H1 (cell line): ENCODE measurements around the gene AMPD1. TPM values are rescaled to one million over a fixed set of nuclear protein-coding genes. Genes with fewer than 3 reads are reported as not detected.

ENCODE experiments used
- CTCF ChIA-PET: fragments of 300-600 bp; sonication (Branson Sonifier 250); formaldehyde crosslinking; loops from one replicate; lab custom pipeline; 2021; ENCODE audit not compliant: partially characterized antibody; lab: Charles Lee
- POLR2A ChIA-PET: fragments of 300-600 bp; sonication (Branson Sonifier 250); formaldehyde crosslinking; loops from one replicate; lab custom pipeline; 2021; ENCODE audit warnings: inconsistent platforms; ENCODE audit not compliant: partially characterized antibody; lab: Charles Lee
- DNase-seq, 2 experiments: peaks; one replicate each; pipeline versions ENCODE4 v3.0.0 to v3.0.0-alpha.2; 2010 to 2022; ENCODE audit warnings: low spot score in 2 of 2, low read depth in 1 of 2, mixed read lengths in 1 of 2
- FAIRE-seq: peaks from 2 replicates; lab custom pipeline; 2011; peaks lifted over from hg19 to GRCh38; lab: Jason Lieb, UNC
- H2AFZ ChIP-seq: 2 replicates; pipeline ENCODE4 v1.8.1; 2012; ENCODE audit warnings: low read length, inconsistent platforms
- H2AK5ac ChIP-seq: 2 replicates; pipeline ENCODE4 v1.6.1; 2013; ENCODE audit warnings: low read depth, low read length
- H2BK120ac ChIP-seq: replicated peaks from 2 replicates; pipeline ENCODE3; 2013; ENCODE audit warnings: low read depth, low read length, inconsistent platforms
- H2BK12ac ChIP-seq: 2 replicates; pipeline ENCODE4 v1.6.1; 2013; ENCODE audit warnings: low read depth, low read length
- H2BK15ac ChIP-seq: 2 replicates; pipeline ENCODE4 v1.6.1; 2013; ENCODE audit warnings: low read length
- H2BK20ac ChIP-seq: 2 replicates; pipeline ENCODE4 v1.6.1; 2013; ENCODE audit warnings: low read length
- H2BK5ac ChIP-seq: 2 replicates; pipeline ENCODE4 v1.6.1; 2013; ENCODE audit warnings: low read depth, low read length
- H3K14ac ChIP-seq: 2 replicates; pipeline ENCODE4 v1.6.1; 2013; ENCODE audit warnings: inconsistent platforms; ENCODE audit not compliant: insufficient read length
- H3K18ac ChIP-seq: 2 replicates; pipeline ENCODE4 v1.6.1; 2013; ENCODE audit warnings: low read length; ENCODE audit errors: extremely low read depth
- H3K23ac ChIP-seq: 2 replicates; pipeline ENCODE4 v1.6.1; 2013; ENCODE audit warnings: inconsistent platforms; ENCODE audit not compliant: insufficient read length
- H3K23me2 ChIP-seq: 2 replicates; pipeline ENCODE4 v1.6.1; 2013; ENCODE audit warnings: low read depth, low read length
- H3K27ac ChIP-seq: 2 replicates; pipeline ENCODE4 v1.6.1; 2011; ENCODE audit warnings: low read depth, low read length, inconsistent platforms
- H3K27me3 ChIP-seq, 4 experiments: replicated peaks in 1 of 4; 1 replicate in 1 of 4; 2 replicates in 3 of 4; pipeline versions ENCODE4 v1.6.1 to v1.8.1; 2011 to 2013; ENCODE audit warnings: low read length in 3 of 4, mild to moderate bottlenecking in 3 of 4, inconsistent platforms in 2 of 4, mixed read lengths in 2 of 4, moderate library complexity in 1 of 4; ENCODE audit not compliant: control insufficient read depth in 3 of 4, insufficient read depth in 3 of 4; ENCODE audit errors: extremely low read depth in 1 of 4
- H3K36me3 ChIP-seq, 4 experiments: 2 replicates each; pipeline versions ENCODE4 v1.6.1 to v1.8.1; 2011 to 2013; ENCODE audit warnings: mild to moderate bottlenecking in 4 of 4, low read length in 3 of 4, moderate library complexity in 2 of 4, control low read depth in 1 of 4, inconsistent platforms in 1 of 4; ENCODE audit not compliant: insufficient read depth in 4 of 4, control insufficient read depth in 2 of 4
- H3K4ac ChIP-seq: replicated peaks from 2 replicates; pipeline ENCODE3; 2013; ENCODE audit warnings: low read length, low read depth, mixed read lengths, inconsistent platforms; ENCODE audit not compliant: insufficient read length
- H3K4me1 ChIP-seq, 4 experiments: replicated peaks in 1 of 4; 1 replicate in 1 of 4; 2 replicates in 3 of 4; pipeline versions ENCODE4 v1.6.1 to v1.8.1; 2011 to 2013; ENCODE audit warnings: low read length in 3 of 4, inconsistent platforms in 2 of 4, mixed read lengths in 1 of 4; ENCODE audit not compliant: insufficient read depth in 4 of 4, control insufficient read depth in 3 of 4
- H3K4me2 ChIP-seq, 2 experiments: 2 replicates each; pipeline versions ENCODE4 v1.6.1 to v1.8.1; 2011 to 2013; ENCODE audit warnings: low read depth in 2 of 2, low read length in 2 of 2, control low read depth in 1 of 2, inconsistent platforms in 1 of 2, mild to moderate bottlenecking in 1 of 2; ENCODE audit not compliant: insufficient read depth in 1 of 2
- H3K4me3 ChIP-seq, 4 experiments: fragments of 200-600, 300-600 bp in 1 of 4; sonication (generic), shearing (Covaris generic), sonication (Bioruptor Twin) in 1 of 4; 2 replicates each; pipeline versions ENCODE4 v1.5.1 to v1.8.1; 2011 to 2016; ENCODE audit warnings: low read length in 4 of 4, low read depth in 3 of 4, control low read depth in 2 of 4, inconsistent platforms in 2 of 4, mild to moderate bottlenecking in 2 of 4, mixed read lengths in 1 of 4, moderate library complexity in 1 of 4; ENCODE audit not compliant: insufficient read depth in 2 of 4; ENCODE audit errors: extremely low read depth in 1 of 4
- H3K56ac ChIP-seq: replicated peaks from 2 replicates; pipeline ENCODE3; 2013; ENCODE audit warnings: low read depth, mild to moderate bottlenecking, mixed read lengths, low read length, inconsistent platforms; ENCODE audit not compliant: insufficient read length
- H3K79me1 ChIP-seq: 2 replicates; pipeline ENCODE4 v1.6.1; 2013; ENCODE audit warnings: low read depth, low read length, control low read depth
- H3K79me2 ChIP-seq, 2 experiments: 2 replicates each; pipeline versions ENCODE4 v1.6.1 to v1.8.1; 2012 to 2013; ENCODE audit warnings: low read length in 2 of 2, mild to moderate bottlenecking in 2 of 2, inconsistent platforms in 1 of 2; ENCODE audit not compliant: insufficient read depth in 2 of 2, control insufficient read depth in 1 of 2
- H3K9ac ChIP-seq, 4 experiments: replicated peaks in 1 of 4; 1 replicate in 1 of 4; 2 replicates in 3 of 4; pipeline versions ENCODE4 v1.6.1 to v1.8.1; 2011 to 2013; ENCODE audit warnings: low read depth in 3 of 4, low read length in 3 of 4, control low read depth in 2 of 4, mild to moderate bottlenecking in 2 of 4, moderate library complexity in 2 of 4, inconsistent platforms in 1 of 4; ENCODE audit errors: extremely low read depth in 1 of 4
- H3K9me3 ChIP-seq, 2 experiments: 2 replicates each; pipeline versions ENCODE4 v1.6.1 to v1.8.1; 2012 to 2013; ENCODE audit warnings: mild to moderate bottlenecking in 2 of 2, moderate library complexity in 2 of 2, control low read depth in 1 of 2, inconsistent platforms in 1 of 2, low read depth in 1 of 2, low read length in 1 of 2, mixed read lengths in 1 of 2; ENCODE audit not compliant: insufficient read depth in 2 of 2
- H4K20me1 ChIP-seq, 2 experiments: replicated peaks in 1 of 2; 2 replicates each; pipeline versions ENCODE3 to v1.8.1; 2011 to 2013; ENCODE audit warnings: inconsistent platforms in 2 of 2, low read length in 2 of 2, mild to moderate bottlenecking in 1 of 2; ENCODE audit not compliant: insufficient read depth in 2 of 2, control insufficient read depth in 1 of 2
- H4K5ac ChIP-seq: 2 replicates; pipeline ENCODE4 v1.6.1; 2013; ENCODE audit warnings: low read length, low read depth, mixed read lengths, inconsistent platforms; ENCODE audit not compliant: insufficient read length
- H4K8ac ChIP-seq: 2 replicates; pipeline ENCODE4 v1.8.0; 2013; ENCODE audit warnings: mild to moderate bottlenecking, moderate library complexity, low read length, inconsistent platforms; ENCODE audit not compliant: insufficient read depth; ENCODE audit errors: extremely low read depth
- H4K91ac ChIP-seq: replicated peaks from 2 replicates; pipeline ENCODE3; 2013; ENCODE audit warnings: low read length, mixed read lengths, inconsistent platforms; ENCODE audit not compliant: insufficient read length
- BACH1 ChIP-seq: IDR thresholded peaks from 2 replicates; pipeline ENCODE4 v1.6.1; 2012; ENCODE audit warnings: low read length, improper control_type of control experiment
- CBX8 ChIP-seq: fragments of 300-800, 300-1000 bp; sonication (generic); IDR thresholded peaks from 2 replicates; pipeline ENCODE4 v1.7.1; 2016; ENCODE audit warnings: low read depth, low read length, borderline replicate concordance
- CHD1 ChIP-seq: IDR thresholded peaks from 2 replicates; pipeline ENCODE4 v1.6.1; 2012; ENCODE audit warnings: low read depth, low read length, improper control_type of control experiment
- CREB1 ChIP-seq: IDR thresholded peaks from 2 replicates; pipeline ENCODE4 v1.6.1; 2012; ENCODE audit warnings: inconsistent platforms
- HDAC2 ChIP-seq, 2 experiments: fragments of 300-600 bp in 1 of 2; sonication (generic) in 1 of 2; IDR thresholded peaks; 2 replicates each; pipeline ENCODE4 v1.6.1; 2011 to 2012; ENCODE audit warnings: low read depth in 2 of 2, low read length in 2 of 2, mild to moderate bottlenecking in 2 of 2, moderate library complexity in 2 of 2, borderline replicate concordance in 1 of 2, inconsistent platforms in 1 of 2
- POLR2A ChIP-seq, 2 experiments: IDR thresholded peaks; 1 replicate in 1 of 2; 2 replicates in 1 of 2; pipeline ENCODE4 v1.6.1; 2011; ENCODE audit warnings: low read depth in 2 of 2, low read length in 2 of 2, mild to moderate bottlenecking in 2 of 2; ENCODE audit errors: control extremely low read depth in 1 of 2
- POLR2AphosphoS5 ChIP-seq: IDR thresholded peaks from 2 replicates; pipeline ENCODE4 v1.6.1; 2011; ENCODE audit warnings: low read depth, low read length
- RBBP5 ChIP-seq: IDR thresholded peaks from 2 replicates; pipeline ENCODE4 v1.7.1; 2012; ENCODE audit warnings: low read depth, mild to moderate bottlenecking, inconsistent platforms, low read length, moderate library complexity, borderline replicate concordance
- SIRT6 ChIP-seq: IDR thresholded peaks from one replicate; pipeline ENCODE4 v1.7.1; 2012; ENCODE audit warnings: low read length, inconsistent platforms
- SP1 ChIP-seq: IDR thresholded peaks from 2 replicates; pipeline ENCODE4 v1.6.1; 2011; ENCODE audit warnings: low read depth, low read length
- TAF1 ChIP-seq: IDR thresholded peaks from 2 replicates; pipeline ENCODE4 v1.6.1; 2011; ENCODE audit warnings: mild to moderate bottlenecking, low read depth, low read length
- TCF12 ChIP-seq: IDR thresholded peaks from 2 replicates; pipeline ENCODE4 v1.6.1; 2011; ENCODE audit warnings: low read depth, mild to moderate bottlenecking, low read length
- TEAD4 ChIP-seq: IDR thresholded peaks from 2 replicates; pipeline ENCODE4 v1.6.1; 2012; ENCODE audit warnings: low read depth, low read length, inconsistent platforms, mixed read lengths
- YY1 ChIP-seq: IDR thresholded peaks from 2 replicates; pipeline ENCODE4 v1.6.1; 2011; ENCODE audit warnings: low read depth, mild to moderate bottlenecking, low read length
- WGBS, 2 experiments: shearing (Covaris generic) in 1 of 2; methylation state at CpG; one replicate each; pipeline versions ENCODE4 v1.1.6 to v1.1.7; 2013 to 2015; ENCODE audit warnings: low lambda C conversion rate in 2 of 2, mixed read lengths in 2 of 2, inconsistent platforms in 1 of 2, low coverage in 1 of 2, missing lambda C conversion rate in 1 of 2; ENCODE audit not compliant: insufficient replicate concordance in 2 of 2, insufficient coverage in 1 of 2, insufficient read length in 1 of 2; ENCODE audit errors: extremely low coverage in 1 of 2, missing lambda C conversion rate in 1 of 2; 5-methylcytosine and 5-hydroxymethylcytosine counted together
- polyA plus RNA-seq, 7 experiments: library from polyadenylated mRNA; depleted of rRNA in 3 of 7; stranded (reverse) in 5 of 7; unstranded in 2 of 7; fragments of >200 nt in 5 of 7; fragments of 200-250 nt in 2 of 7; gene quantifications; 1 replicate in 5 of 7; 2 replicates in 1 of 7; 4 replicates in 1 of 7; pipeline versions ENCODE4 v1.2.1 to v1.2.3, GENCODE V29; 2011 to 2013; ENCODE audit warnings: missing spikeins in 2 of 7, mixed read lengths in 2 of 7
- total RNA-seq: library from RNA; stranded (reverse); fragmentation: NEBNext Ultra II Directional; extraction: Animal tissue kit (Norgen Biotek cat#: 25700); gene quantifications from 2 replicates; pipeline ENCODE4 v1.2.1, GENCODE V29; 2021

AMPD1 gene
- total and polyA plus RNA-seq, 2 of the 8 experiments (the other 6 are each of a cell fraction or from before 2014, with no cell fraction given): not detected

DNA sequence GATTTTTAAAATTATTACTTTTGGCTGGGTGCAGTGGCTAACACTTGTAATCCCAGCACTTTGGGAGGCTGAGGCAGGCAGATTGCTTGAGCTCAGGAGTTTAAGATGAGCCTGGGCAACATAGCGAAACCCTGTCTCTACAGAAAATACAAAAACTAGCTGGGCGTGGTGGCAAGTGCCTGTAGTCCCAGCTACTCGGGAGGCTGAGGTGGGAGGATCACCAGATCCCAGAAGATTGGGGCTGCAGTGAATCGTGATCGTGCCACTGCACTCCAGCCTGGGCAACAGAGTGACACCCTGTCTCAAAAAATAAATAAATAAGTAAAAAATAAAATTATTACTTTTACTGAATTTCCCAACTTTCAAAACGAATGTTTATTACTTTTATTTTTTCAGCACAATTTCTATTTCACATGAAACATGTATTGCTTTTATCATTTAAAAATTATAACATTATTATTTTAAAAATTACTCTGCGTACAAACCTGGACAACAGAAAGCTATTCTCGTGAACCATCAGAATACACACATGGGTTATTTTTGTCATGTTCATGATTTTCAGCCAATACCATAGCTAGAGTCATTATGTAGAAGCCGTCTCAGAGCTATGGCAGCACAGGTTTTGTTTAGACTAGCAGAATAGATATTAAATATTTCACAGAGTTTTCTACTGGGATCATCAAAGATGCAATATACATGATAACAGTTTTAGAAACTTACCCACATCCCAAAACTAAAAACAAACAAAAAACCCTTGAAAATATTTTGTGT, 621 bp downstream of the AMPD1 start:
- 83% methylated on average over 9 of the region's 9 CpGs; no CpG with 5 or more reads in 1 of the 2 experiments for WGBS, 2 experiments
- no peak overlapping the region for H2BK5ac ChIP-seq
- no peak overlapping the region for H3K27ac ChIP-seq
- H3K79me2 ChIP-seq: no peaks in the 10 kb centered on the region
- no peak overlapping the region for H4K8ac ChIP-seq
- H3K14ac ChIP-seq: no peak overlapping the region
- H2BK12ac ChIP-seq: no peak overlapping the region
- no peaks in the 10 kb centered on the region for H3K79me1 ChIP-seq
- H3K36me3 ChIP-seq: no peaks in the 10 kb centered on the region
- H3K4me1 ChIP-seq: no peaks in the 10 kb centered on the region
- no peak overlapping the region for H3K4ac ChIP-seq
- H3K56ac ChIP-seq: no peak overlapping the region
- H4K5ac ChIP-seq: no peak overlapping the region
- no peak overlapping the region for H3K18ac ChIP-seq
- no peak overlapping the region for H2BK120ac ChIP-seq
- no peak overlapping the region for H3K9ac ChIP-seq
- ChIA-PET POLR2A (interaction anchor here (0.6 to 3.4 kb wide), 6 partner anchors 8 to 276 kb away, joined by 3 to 10 read pairs (median 4); no protein-coding TSS in a partner anchor), CTCF (interaction anchor here (0.9 to 1.7 kb wide), 3 partner anchors 10 to 419 kb away, joined by 3 read pairs; partner anchors contain the start of gene NRAS)
- H4K91ac ChIP-seq: no peak overlapping the region
- H2BK15ac ChIP-seq: no peak overlapping the region
- H2BK20ac ChIP-seq: no peak overlapping the region
- H3K27me3 ChIP-seq: no peaks in the 10 kb centered on the region
- no peak overlapping the region for H3K4me2 ChIP-seq
- no peaks in the 10 kb centered on the region for H3K23me2 ChIP-seq
- H2AFZ ChIP-seq: no peak overlapping the region
- no peak overlapping the region for H3K4me3 ChIP-seq
- H3K9me3 ChIP-seq: no peaks in the 10 kb centered on the region
- no peak for DNase-seq
- H3K23ac ChIP-seq: no peak overlapping the region
- no peaks in the 10 kb centered on the region for H4K20me1 ChIP-seq
- TF ChIP-seq CBX8 (no peak), POLR2AphosphoS5 (no peak), SP1 (no peak), SIRT6 (no peak), POLR2A (IDR thresholded peaks at IDR 0.05; ENCODE audit: control extremely low read depth in 1 of 2, low read depth in 2 of 2, low read length in 2 of 2) (no peak), TAF1 (no peak), CREB1 (no peak), BACH1 (no peak), CHD1 (no peak), TCF12 (no peak), YY1 (no peak), RBBP5 (no peak), HDAC2 (IDR thresholded peaks at IDR 0.05; ENCODE audit: borderline replicate concordance in 1 of 2, low read depth in 2 of 2, low read length in 2 of 2) (no peak), TEAD4 (no peak)
- no peak overlapping the region for H2AK5ac ChIP-seq
- FAIRE-seq: no peak
